ENCODE results near the gene SPON1.

- TF ChIP-seq CTCF (IDR thresholded peaks at IDR 0.05; ENCODE audit: low read length) = no peak
- TF ChIP-seq EZH2 (IDR thresholded peaks at IDR 0.05; ENCODE audit: borderline replicate concordance, low read length) = no peak
Observed at GRCh38 chr11:14308897-14309387, 346.4 kb downstream of the SPON1 start.

Data from OCI-LY1 (cell line).